Measurements from ENCODE around the gene SMYD3. TPM values are rescaled to one million over a fixed set of nuclear protein-coding genes. Genes with fewer than 3 reads are reported as not detected.

Gene SMYD3
- total and polyA plus RNA-seq, 2 donors (not counting 1 experiment from before 2014, with no cell fraction given), result 9.7 to 37.2 TPM

DNA sequence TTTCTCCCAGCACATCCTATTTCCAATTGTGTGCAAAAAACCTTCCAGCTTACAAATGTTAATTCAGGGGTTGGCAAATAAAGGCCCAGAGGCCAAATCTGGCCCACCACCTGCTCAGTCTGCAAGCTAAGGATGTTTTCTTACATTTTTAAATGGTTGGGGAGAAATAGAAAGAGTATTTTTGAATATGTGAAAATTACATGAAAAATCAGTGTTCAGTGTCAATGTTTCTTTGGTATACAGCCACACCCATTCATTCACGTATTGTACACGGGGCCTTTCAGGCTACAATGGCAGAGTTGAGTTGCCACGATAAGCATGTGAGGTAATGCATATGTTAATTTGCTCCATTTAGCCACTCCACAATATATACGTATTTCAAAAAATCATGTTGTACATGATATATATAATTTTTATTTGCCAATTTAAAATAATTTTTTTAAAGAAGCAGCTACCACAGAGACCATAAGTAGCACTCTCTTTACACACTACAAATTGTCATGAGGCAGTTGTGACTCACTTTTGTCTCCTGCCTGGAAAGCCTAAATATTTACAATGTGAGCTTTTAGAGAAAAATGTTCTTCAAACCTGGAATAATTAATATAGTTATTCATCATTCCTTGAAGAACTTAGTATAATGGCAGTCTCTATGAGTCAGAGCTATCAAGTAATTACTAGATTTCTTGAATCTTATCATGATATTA is 189.6 kb downstream of the SMYD3 start:
- H3K9me3 ChIP-seq (ENCODE audit: control extremely low read depth in 1 of 3, control insufficient read depth in 2 of 3, insufficient read depth in 1 of 3, low read length in 2 of 3), result no peaks in the 10 kb centered on the region
- no peak overlapping the region for H3K9ac ChIP-seq (ENCODE audit: low read length)
- no peak overlapping the region for H3K4me2 ChIP-seq (replicated peaks; ENCODE audit: low read depth, low read length, poor library complexity, severe bottlenecking)
- ATAC-seq (ENCODE audit: low read depth) (no peak), DNase-seq (no peak)
- H4K20me1 ChIP-seq (ENCODE audit: control insufficient read depth, insufficient read depth, low read length, poor library complexity, severe bottlenecking), result no peaks in the 10 kb centered on the region
- Mint-ChIP-seq H3K27me3 (no peaks in the 10 kb centered on the region), H3K4me1 (no peaks in the 10 kb centered on the region), H3K9me3 (ENCODE audit: insufficient read depth) (no peaks in the 10 kb centered on the region), H3K4me3 (no peak overlapping the region), H3K27ac (no peak overlapping the region)
- H3K36me3 ChIP-seq (replicated peaks in 1 of 2; ENCODE audit: control extremely low read depth in 1 of 2, control insufficient read depth in 1 of 2, extremely low read depth in 1 of 2, insufficient read depth in 2 of 2, low read length in 1 of 2), result no peaks in the 10 kb centered on the region
- intact Hi-C loops (cut with micrococcal nuclease), result no loop called here
- no peak overlapping the region for H3K4me3 ChIP-seq (ENCODE audit: control extremely low read depth in 1 of 5, extremely low read depth in 1 of 5, insufficient read depth in 1 of 5, low read depth in 2 of 5, low read length in 4 of 5)
- WGBS (ENCODE audit: insufficient coverage), result no CpG with 5 or more reads among the region's 4 CpGs
- no peak for TF ChIP-seq EZH2 (IDR thresholded peaks at IDR 0.05; ENCODE audit: borderline replicate concordance, insufficient read depth, low read depth, low read length, poor library complexity, severe bottlenecking)
- TF ChIP-seq, protein P1, sequence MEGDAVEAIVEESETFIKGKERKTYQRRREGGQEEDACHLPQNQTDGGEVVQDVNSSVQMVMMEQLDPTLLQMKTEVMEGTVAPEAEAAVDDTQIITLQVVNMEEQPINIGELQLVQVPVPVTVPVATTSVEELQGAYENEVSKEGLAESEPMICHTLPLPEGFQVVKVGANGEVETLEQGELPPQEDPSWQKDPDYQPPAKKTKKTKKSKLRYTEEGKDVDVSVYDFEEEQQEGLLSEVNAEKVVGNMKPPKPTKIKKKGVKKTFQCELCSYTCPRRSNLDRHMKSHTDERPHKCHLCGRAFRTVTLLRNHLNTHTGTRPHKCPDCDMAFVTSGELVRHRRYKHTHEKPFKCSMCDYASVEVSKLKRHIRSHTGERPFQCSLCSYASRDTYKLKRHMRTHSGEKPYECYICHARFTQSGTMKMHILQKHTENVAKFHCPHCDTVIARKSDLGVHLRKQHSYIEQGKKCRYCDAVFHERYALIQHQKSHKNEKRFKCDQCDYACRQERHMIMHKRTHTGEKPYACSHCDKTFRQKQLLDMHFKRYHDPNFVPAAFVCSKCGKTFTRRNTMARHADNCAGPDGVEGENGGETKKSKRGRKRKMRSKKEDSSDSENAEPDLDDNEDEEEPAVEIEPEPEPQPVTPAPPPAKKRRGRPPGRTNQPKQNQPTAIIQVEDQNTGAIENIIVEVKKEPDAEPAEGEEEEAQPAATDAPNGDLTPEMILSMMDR (IDR thresholded peaks at IDR 0.05), result no peak
- CTCF ChIA-PET, result no interaction called here
- POLR2A ChIA-PET, result no interaction called here
- no peak overlapping the region for H3K27ac ChIP-seq (ENCODE audit: low read length in 2 of 2)
- no peak overlapping the region for H2AFZ ChIP-seq (ENCODE audit: insufficient read depth, low read depth, low read length, poor library complexity, severe bottlenecking)
- H3K4me1 ChIP-seq (ENCODE audit: control insufficient read depth in 2 of 2, insufficient read depth in 2 of 2, low read length in 2 of 2), result no peaks in the 10 kb centered on the region
- no peaks in the 10 kb centered on the region for H3K27me3 ChIP-seq (replicated peaks in 1 of 4; ENCODE audit: control extremely low read depth in 1 of 4, control insufficient read depth in 3 of 4, insufficient read depth in 4 of 4, low read length in 3 of 4)
- H3K79me2 ChIP-seq (ENCODE audit: control insufficient read depth, insufficient read depth, low read length), result no peaks in the 10 kb centered on the region

DNA sequence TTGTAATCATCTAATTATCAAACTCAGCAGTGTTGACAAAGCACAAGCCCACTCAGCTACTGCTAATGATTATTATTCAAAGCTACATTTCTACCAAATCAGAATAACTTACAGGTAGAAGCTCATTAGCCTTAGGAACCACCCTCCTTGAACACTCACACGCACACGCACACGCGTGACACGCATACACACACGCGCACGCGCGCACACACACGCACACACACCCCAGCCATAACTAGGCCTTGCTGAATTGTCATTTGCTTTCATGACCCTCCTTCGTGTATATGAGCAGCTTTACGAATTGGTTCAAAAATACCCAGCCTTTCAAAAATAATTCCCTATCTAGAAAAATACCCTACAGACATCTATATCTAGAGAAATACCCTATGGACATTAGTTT is 195.6 kb downstream of the SMYD3 start:
- no peaks in the 10 kb centered on the region for H3K79me2 ChIP-seq (ENCODE audit: control insufficient read depth, insufficient read depth, low read length)
- 98% methylated on average over 13 of the region's 13 CpGs for WGBS (ENCODE audit: insufficient coverage)
- TF ChIP-seq, protein P1 (IDR thresholded peaks at IDR 0.05), result no peak
- no peak for TF ChIP-seq EZH2 (IDR thresholded peaks at IDR 0.05; ENCODE audit: borderline replicate concordance, insufficient read depth, low read depth, low read length, poor library complexity, severe bottlenecking)
- DNase-seq, result no peak
- Mint-ChIP-seq H3K9me3 (ENCODE audit: insufficient read depth) (no peaks in the 10 kb centered on the region), H3K27me3 (no peaks in the 10 kb centered on the region), H3K4me3 (no peak overlapping the region), H3K4me1 (no peaks in the 10 kb centered on the region), H3K27ac (no peak overlapping the region)
- no peaks in the 10 kb centered on the region for H3K36me3 ChIP-seq (replicated peaks in 1 of 2; ENCODE audit: control extremely low read depth in 1 of 2, control insufficient read depth in 1 of 2, extremely low read depth in 1 of 2, insufficient read depth in 2 of 2, low read length in 1 of 2)
- no peak overlapping the region for H3K27ac ChIP-seq (ENCODE audit: low read length in 2 of 2)
- no peaks in the 10 kb centered on the region for H4K20me1 ChIP-seq (ENCODE audit: control insufficient read depth, insufficient read depth, low read length, poor library complexity, severe bottlenecking)
- H3K9me3 ChIP-seq (ENCODE audit: control extremely low read depth in 1 of 3, control insufficient read depth in 2 of 3, insufficient read depth in 1 of 3, low read length in 2 of 3), result no peaks in the 10 kb centered on the region
- H3K9ac ChIP-seq (ENCODE audit: low read length), result no peak overlapping the region
- no peak overlapping the region for H3K4me2 ChIP-seq (replicated peaks; ENCODE audit: low read depth, low read length, poor library complexity, severe bottlenecking)
- no peaks in the 10 kb centered on the region for H3K27me3 ChIP-seq (replicated peaks in 1 of 4; ENCODE audit: control extremely low read depth in 1 of 4, control insufficient read depth in 3 of 4, insufficient read depth in 4 of 4, low read length in 3 of 4)
- H3K4me1 ChIP-seq (ENCODE audit: control insufficient read depth in 2 of 2, insufficient read depth in 2 of 2, low read length in 2 of 2), result no peaks in the 10 kb centered on the region
- H2AFZ ChIP-seq (ENCODE audit: insufficient read depth, low read depth, low read length, poor library complexity, severe bottlenecking), result no peak overlapping the region
- intact Hi-C loops (cut with micrococcal nuclease), result no loop called here
- no peak for ATAC-seq (ENCODE audit: low read depth)
- H3K4me3 ChIP-seq (ENCODE audit: control extremely low read depth in 1 of 5, extremely low read depth in 1 of 5, insufficient read depth in 1 of 5, low read depth in 2 of 5, low read length in 4 of 5), result no peak overlapping the region
- POLR2A ChIA-PET, result no interaction called here
- CTCF ChIA-PET, result interaction anchor here (1.2 kb wide), 1 partner anchor 13 kb away, joined by 3 read pairs; no protein-coding TSS in a partner anchor
